Ishikawa (cell line): Measurements from ENCODE around the gene PRKN.

ENCODE experiments used
- MAX ChIP-seq: IDR thresholded peaks from 2 replicates; pipeline ENCODE4 v1.6.1; 2012
- TAF1 ChIP-seq: IDR thresholded peaks from 2 replicates; pipeline ENCODE4 v1.6.1; 2012; ENCODE audit warnings: low read depth, mild to moderate bottlenecking
- TCF12 ChIP-seq: IDR thresholded peaks from 2 replicates; pipeline ENCODE4 v1.6.1; 2012; ENCODE audit warnings: low read depth

- no peak for TF ChIP-seq TAF1
- no peak for TF ChIP-seq MAX
- no peak for TF ChIP-seq TCF12
These were observed 1125.2 kb downstream of the PRKN start for GRCh38 chr6:161602359-161602758.
